GM12878 (cell line): ENCODE data around the gene PHRF1.

ENCODE experiments used
- CHD2 ChIP-seq: IDR thresholded peaks from 2 replicates; pipeline ENCODE4 v1.6.1; 2011; ENCODE audit warnings: low read depth, low read length, improper control_type of control experiment, borderline replicate concordance
- EP300 ChIP-seq, 2 experiments: fragments of 150-350 bp in 1 of 2; IDR thresholded peaks; 2 replicates each; pipeline ENCODE4 v1.6.1; 2011 to 2012; ENCODE audit warnings: low read depth in 2 of 2, low read length in 2 of 2, borderline replicate concordance in 1 of 2, improper control_type of control experiment in 1 of 2, inconsistent platforms in 1 of 2; ENCODE audit not compliant: control insufficient read depth in 1 of 2
- ESRRA ChIP-seq: IDR thresholded peaks from 2 replicates; pipeline ENCODE4 v1.6.1; 2012; ENCODE audit warnings: mild to moderate bottlenecking, low read length, improper control_type of control experiment
- NR2C2 ChIP-seq: IDR thresholded peaks from 2 replicates; pipeline ENCODE4 v1.6.1; 2011; ENCODE audit warnings: borderline replicate concordance, low read depth; ENCODE audit not compliant: control insufficient read depth, insufficient read length

DNA sequence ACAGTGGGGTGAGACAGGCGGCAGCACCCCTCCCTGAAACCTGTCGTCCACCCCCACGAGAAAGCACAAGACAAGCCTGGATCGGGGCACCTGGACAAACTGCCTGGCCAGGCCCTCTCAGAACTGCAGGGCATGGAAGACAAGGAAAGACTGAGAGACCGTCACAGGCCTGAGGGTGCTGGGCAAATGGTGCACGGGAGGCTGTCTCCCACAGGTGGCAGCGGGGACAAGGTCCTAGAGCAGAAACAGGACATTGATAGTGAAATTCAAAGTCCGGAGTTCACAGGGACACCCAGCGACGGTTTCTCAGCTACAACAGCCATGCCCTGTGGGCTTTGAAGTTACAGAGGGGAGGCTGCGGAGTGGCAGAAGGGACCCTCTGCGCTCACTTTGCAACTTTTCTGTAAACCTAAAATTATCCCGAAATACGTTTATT is 81.4 kb downstream of the PHRF1 start:
- TF ChIP-seq EP300 (IDR thresholded peaks at IDR 0.05; ENCODE audit: borderline replicate concordance in 1 of 2, control insufficient read depth in 1 of 2, low read depth in 2 of 2, low read length in 2 of 2) (no peak), NR2C2 (no peak), CHD2 (no peak), ESRRA (no peak)
